Ishikawa (cell line): ENCODE results near the gene NTM.

Experiments
- CEBPB ChIP-seq: IDR thresholded peaks from 2 replicates; pipeline ENCODE4 v1.6.1; 2012
- CREB1 ChIP-seq: IDR thresholded peaks from 2 replicates; pipeline ENCODE4 v1.6.1; 2012; ENCODE audit warnings: low read depth
- EGR1 ChIP-seq: IDR thresholded peaks from 2 replicates; pipeline ENCODE4 v1.6.1; 2012
- EP300 ChIP-seq: IDR thresholded peaks from 2 replicates; pipeline ENCODE4 v1.6.1; 2012; ENCODE audit warnings: borderline replicate concordance
- FOXM1 ChIP-seq: IDR thresholded peaks from 2 replicates; pipeline ENCODE4 v1.6.1; 2012; ENCODE audit warnings: low read depth, borderline replicate concordance
- NFIC ChIP-seq: IDR thresholded peaks from 2 replicates; pipeline ENCODE4 v1.6.1; 2012
- RAD21 ChIP-seq: IDR thresholded peaks from 2 replicates; pipeline ENCODE4 v1.6.1; 2012; ENCODE audit warnings: low read depth
- TAF1 ChIP-seq: IDR thresholded peaks from 2 replicates; pipeline ENCODE4 v1.6.1; 2012; ENCODE audit warnings: low read depth, mild to moderate bottlenecking
- TCF12 ChIP-seq: IDR thresholded peaks from 2 replicates; pipeline ENCODE4 v1.6.1; 2012; ENCODE audit warnings: low read depth
- TEAD4 ChIP-seq: IDR thresholded peaks from 2 replicates; pipeline ENCODE4 v1.6.1; 2012
- YY1 ChIP-seq: IDR thresholded peaks from 2 replicates; pipeline ENCODE4 v1.6.1; 2012; ENCODE audit warnings: low read depth
- ZBTB7A ChIP-seq: IDR thresholded peaks from 2 replicates; pipeline ENCODE4 v1.6.1; 2012; ENCODE audit warnings: low read depth
- TF ChIP-seq, protein P1 (sequence below): IDR thresholded peaks from 2 replicates; pipeline ENCODE4 v1.6.1; 2012
- TF ChIP-seq, protein P2 (sequence below): IDR thresholded peaks from 2 replicates; pipeline ENCODE4 v1.6.1; 2012
- TF ChIP-seq, protein P3 (sequence below): IDR thresholded peaks from 2 replicates; pipeline ENCODE4 v1.6.1; 2012; ENCODE audit warnings: low read depth, mild to moderate bottlenecking

The NTM gene

DNA sequence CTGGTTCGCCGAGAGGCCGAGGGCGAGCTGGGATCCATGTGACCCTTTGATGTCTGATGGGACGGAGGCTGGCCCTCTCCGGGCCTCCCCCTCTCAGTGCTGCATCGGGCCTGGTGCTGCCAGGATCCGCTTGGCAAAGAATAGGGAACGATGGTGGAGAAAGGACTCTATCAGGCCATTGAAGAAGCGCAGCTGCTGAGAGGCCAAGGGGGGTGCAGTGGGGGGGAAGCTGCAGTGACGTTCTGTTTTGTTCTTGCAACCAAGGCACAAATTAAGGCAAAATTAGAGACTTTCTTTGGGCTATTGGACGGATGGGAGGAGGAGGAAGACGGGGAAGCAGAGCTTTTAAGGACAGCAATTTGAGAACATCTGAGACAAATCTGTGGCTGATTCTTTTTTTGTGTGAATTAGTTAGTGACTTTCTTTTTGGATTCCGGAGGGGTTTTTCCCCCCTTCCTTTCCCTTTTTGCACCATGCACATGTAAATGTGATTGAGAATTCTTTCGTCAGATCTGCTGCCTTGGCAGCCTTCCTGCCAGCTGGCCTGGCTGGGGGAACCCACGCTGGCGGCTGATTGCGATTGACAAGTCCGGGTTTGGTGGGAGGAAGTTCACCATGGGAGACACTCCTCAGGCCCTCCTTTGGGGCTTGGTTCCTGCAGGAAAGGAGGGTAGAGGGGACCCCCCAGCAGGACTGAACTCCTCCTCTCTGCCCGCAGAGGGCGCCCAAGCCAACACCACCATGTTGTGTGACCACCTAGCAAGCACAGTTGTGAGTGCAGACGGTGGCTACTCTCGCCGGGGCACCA is 214.6 kb downstream of the NTM start:
- TF ChIP-seq RAD21 = no peak

DNA sequence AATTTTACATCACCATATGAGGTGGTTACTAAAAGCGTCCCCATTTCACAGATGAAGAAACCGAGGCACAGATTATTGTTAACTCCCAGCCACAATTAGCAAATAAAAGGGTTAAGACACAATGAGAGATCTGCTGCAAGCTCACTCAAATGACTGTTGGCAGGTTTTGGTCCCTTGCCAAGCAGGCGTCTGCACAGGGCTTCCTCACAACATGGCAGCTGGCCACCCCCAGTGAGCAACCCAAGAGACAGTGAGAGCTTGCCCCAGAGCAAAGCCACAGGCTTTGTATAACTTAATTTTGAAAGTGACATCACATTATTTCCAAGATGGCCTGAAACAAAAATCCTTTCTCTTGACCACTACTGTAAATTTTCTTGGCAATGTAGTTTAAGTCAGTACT is 217.6 kb downstream of the NTM start:
- TF ChIP-seq NFIC (no peak), YY1 (no peak), CREB1 (no peak), TCF12 (no peak)
- TF ChIP-seq, protein P1, sequence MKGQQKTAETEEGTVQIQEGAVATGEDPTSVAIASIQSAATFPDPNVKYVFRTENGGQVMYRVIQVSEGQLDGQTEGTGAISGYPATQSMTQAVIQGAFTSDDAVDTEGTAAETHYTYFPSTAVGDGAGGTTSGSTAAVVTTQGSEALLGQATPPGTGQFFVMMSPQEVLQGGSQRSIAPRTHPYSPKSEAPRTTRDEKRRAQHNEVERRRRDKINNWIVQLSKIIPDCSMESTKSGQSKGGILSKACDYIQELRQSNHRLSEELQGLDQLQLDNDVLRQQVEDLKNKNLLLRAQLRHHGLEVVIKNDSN = no peak

DNA sequence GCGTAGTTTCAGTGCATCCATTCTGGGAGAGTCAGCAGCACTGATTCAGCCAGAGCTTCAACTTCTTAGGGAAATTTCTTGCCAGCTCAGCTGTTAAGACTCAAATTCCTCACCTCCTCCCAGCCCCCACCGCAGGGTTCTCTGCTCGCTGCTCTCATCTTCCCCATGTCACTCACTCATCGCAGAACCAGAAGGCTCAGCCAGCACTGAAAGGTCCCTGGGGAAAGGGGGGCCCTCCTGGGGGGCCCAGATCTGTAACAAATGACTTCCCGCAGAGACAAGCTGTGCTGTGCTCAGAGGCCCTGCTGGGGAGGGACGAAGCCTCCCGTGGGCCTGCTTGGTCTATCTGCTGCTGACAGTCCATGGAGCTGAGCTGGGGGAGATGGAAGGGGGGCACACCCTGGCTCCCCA is 220.6 kb downstream of the NTM start:
- no peak for TF ChIP-seq CREB1

DNA sequence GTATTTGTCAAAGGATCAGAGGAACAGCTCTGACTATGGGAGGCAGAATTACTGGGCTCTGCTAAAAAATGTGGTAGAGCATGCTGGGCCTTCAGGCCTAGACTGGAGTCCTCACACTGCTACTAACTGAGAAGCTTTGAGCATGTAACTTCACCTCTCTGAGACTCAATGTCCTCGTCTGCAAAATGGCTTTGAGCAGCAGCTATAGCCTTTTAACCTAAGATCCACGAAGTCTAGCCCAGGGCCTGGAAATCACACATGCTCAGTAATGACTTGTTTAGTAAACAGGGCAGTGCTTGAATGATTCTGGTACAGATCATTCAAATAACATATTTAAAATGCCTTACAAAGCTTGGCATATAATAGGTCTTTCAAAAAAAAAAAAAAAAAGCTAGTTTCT is 221.7 kb downstream of the NTM start:
- TF ChIP-seq NFIC = no peak
- no peak for TF ChIP-seq FOXM1
- TF ChIP-seq CREB1 = no peak
- TF ChIP-seq, protein P2, sequence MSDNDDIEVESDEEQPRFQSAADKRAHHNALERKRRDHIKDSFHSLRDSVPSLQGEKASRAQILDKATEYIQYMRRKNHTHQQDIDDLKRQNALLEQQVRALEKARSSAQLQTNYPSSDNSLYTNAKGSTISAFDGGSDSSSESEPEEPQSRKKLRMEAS = no peak
- TF ChIP-seq, protein P1 = no peak
- TF ChIP-seq, protein P3, sequence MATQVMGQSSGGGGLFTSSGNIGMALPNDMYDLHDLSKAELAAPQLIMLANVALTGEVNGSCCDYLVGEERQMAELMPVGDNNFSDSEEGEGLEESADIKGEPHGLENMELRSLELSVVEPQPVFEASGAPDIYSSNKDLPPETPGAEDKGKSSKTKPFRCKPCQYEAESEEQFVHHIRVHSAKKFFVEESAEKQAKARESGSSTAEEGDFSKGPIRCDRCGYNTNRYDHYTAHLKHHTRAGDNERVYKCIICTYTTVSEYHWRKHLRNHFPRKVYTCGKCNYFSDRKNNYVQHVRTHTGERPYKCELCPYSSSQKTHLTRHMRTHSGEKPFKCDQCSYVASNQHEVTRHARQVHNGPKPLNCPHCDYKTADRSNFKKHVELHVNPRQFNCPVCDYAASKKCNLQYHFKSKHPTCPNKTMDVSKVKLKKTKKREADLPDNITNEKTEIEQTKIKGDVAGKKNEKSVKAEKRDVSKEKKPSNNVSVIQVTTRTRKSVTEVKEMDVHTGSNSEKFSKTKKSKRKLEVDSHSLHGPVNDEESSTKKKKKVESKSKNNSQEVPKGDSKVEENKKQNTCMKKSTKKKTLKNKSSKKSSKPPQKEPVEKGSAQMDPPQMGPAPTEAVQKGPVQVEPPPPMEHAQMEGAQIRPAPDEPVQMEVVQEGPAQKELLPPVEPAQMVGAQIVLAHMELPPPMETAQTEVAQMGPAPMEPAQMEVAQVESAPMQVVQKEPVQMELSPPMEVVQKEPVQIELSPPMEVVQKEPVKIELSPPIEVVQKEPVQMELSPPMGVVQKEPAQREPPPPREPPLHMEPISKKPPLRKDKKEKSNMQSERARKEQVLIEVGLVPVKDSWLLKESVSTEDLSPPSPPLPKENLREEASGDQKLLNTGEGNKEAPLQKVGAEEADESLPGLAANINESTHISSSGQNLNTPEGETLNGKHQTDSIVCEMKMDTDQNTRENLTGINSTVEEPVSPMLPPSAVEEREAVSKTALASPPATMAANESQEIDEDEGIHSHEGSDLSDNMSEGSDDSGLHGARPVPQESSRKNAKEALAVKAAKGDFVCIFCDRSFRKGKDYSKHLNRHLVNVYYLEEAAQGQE = no peak
- no peak for TF ChIP-seq ZBTB7A
- no peak for TF ChIP-seq EP300

DNA sequence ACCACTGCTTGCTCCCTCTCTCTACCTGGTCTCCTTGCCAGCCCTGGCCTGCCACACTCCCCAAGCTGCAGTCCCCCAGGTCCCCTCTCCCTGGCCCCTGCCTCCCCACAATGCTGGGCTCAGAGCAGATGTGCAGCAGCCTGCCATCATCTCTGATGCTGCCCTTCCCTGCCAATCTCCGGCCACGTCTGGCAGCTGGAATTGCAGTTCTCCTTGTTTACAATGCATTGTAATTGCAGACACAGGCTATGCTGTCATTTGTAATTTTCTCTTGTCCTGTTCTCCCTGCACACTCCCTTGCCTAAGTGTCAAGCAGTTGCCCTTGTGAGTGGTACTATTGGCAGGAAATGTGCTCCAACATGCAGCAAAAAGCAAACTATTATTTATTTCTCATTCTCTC is 222.3 kb downstream of the NTM start:
- TF ChIP-seq TEAD4 = no peak
- TF ChIP-seq NFIC = no peak
- TF ChIP-seq, protein P1 = no peak
- TF ChIP-seq CEBPB = no peak
- TF ChIP-seq CREB1 = no peak
- TF ChIP-seq FOXM1 = no peak
- no peak for TF ChIP-seq YY1
- no peak for TF ChIP-seq EGR1
- TF ChIP-seq TCF12 = no peak
- TF ChIP-seq, protein P3 = no peak
- TF ChIP-seq RAD21 = no peak
- no peak for TF ChIP-seq ZBTB7A
- TF ChIP-seq TAF1 = no peak
- TF ChIP-seq EP300 = no peak
- TF ChIP-seq, protein P2 = no peak

DNA sequence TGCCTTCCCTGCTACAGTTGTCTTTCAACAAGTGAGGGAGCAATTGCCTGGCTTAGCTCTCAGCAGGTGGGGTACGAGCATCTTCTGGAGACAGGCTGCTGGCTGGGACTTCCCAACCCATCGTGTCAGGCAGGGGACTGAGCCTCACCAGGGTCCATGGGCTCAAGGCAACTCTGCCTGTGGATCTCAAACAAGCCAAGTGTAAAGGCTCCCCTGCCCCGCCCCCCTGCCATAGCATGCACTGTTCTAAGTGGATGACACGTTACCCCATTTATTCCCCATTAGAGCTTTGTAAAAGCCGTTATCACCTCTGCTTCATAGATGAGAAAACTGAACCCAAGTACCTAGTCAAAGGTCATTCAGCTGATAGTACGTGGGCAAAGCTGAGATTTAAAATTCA is 222.9 kb downstream of the NTM start:
- TF ChIP-seq EGR1 (no peak), YY1 (no peak), CEBPB (no peak)
- TF ChIP-seq, protein P3 = no peak
